ENCODE results near the gene ZNF217. TPM values are rescaled to one million over a fixed set of nuclear protein-coding genes. Genes with fewer than 3 reads are reported as not detected.

Gene ZNF217
- total RNA-seq, 1 experiment from 2014 or later, result 19.2 TPM

GRCh38 chr20:53583660-53584549, 9.7 kb downstream of the ZNF217 start:
- DNase-seq (ENCODE audit: low spot score), result peak; percentile 22

DNA sequence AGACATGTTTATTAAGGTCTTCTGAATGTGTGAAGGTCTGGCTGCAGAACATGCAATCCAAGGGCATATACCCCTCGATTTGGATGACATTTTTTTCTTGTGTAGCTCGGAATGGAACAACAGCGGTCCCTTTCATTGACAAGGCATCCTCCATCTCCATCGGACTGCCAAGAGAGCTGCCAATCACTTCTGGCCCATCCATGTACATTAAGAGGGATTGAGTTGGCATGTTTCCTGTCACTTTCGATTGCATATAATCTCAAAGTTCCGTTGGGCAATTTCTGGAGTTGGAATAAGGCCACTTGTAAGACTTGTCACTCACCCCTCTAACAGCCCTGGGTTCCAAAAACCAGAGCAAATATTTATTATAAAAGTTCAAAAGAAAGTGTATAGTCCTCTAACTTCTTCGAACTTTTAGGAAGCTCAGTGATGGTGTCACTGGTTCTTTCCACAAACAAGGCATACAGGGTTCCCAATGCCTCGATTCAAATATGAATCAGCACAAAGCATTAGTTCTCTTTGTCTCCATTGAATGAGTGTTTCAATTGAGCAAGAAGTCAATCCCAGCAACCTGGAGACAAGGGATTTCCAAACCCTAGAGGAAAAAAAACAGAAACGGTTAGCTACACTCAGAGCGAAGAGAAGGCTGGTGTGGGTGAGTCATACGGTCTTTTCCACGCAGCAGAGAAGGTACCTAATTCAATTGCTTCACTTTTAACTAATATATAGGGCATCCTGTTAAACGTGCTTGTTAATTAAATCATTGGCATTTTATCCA, 10.9 kb downstream of the ZNF217 start:
- DNase-seq (ENCODE audit: low spot score), result peak; percentile 30

GRCh38 chr20:53582251-53582570, 11.4 kb downstream of the ZNF217 start:
- DNase-seq (ENCODE audit: low spot score), result no peak

GRCh38 chr20:53581444-53582250, 12.0 kb downstream of the ZNF217 start:
- no peak for DNase-seq (ENCODE audit: low spot score)

GRCh38 chr20:53580376-53581111, 13.1 kb downstream of the ZNF217 start:
- DNase-seq (ENCODE audit: low spot score), result no peak

- peak; percentile 66 for DNase-seq (ENCODE audit: low spot score)
Observed at GRCh38 chr20:53579581-53580375, 13.9 kb downstream of the ZNF217 start.

GRCh38 chr20:53579266-53579580, 14.4 kb downstream of the ZNF217 start:
- peak; percentile 81 for DNase-seq (ENCODE audit: low spot score)

- peak; percentile 99 for DNase-seq (ENCODE audit: low spot score)
Observed at GRCh38 chr20:53578492-53579222, 15.0 kb downstream of the ZNF217 start.

DNA sequence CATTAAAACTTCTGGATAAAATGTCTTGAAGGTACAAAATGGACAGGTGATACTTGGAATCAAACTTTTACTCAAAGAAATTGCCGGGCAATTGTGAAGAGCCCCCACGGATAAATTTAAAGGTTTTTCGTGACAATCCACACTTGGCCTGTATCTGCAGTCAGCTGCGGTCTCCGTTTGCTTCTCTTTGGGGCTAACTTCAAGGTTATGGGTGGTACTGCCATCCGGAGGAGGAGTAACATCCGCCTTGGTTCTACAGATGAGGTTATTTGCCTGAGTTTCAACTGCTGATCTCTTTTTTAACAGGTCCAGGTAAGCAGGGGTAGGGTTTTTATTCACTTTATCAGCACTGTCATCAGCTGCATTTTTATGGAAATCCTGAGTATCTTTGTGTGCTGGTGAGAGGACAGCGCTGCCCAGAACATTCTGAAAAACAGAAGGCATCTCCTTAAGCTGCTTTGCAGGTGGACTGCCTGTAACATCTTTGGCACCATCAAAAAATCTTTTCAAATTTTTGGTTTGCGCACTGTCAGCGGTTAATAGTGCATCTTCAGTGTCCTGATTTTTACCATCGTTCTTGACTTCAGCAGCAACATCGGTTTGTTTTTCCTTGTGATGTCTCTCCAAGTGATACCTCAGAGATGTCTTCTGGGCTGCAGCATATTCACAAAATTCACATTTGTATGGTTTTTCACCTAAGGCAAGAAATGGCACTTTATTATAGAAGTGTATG, 16.9 kb downstream of the ZNF217 start:
- no peak for DNase-seq (ENCODE audit: low spot score)

DNA sequence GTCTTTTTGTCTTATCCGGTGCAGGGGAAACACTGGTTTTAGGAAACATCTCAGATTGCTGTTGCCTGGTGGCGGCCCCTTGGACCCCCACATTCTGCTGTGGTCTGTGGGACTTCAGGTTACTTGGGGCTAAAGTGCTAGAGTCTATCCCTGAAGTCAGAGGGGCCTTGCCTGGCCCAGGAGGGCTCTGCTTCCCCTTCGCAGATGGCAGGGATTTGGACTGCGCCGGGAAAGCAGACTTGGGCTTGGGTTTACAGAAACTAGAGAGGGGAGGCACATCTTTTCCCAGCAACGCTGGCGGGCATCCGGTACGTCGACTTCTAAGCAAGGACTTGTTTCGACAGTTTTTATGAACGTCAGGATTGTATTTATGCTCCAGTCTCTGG, 17.5 kb downstream of the ZNF217 start:
- DNase-seq (ENCODE audit: low spot score), result no peak

- no peak for DNase-seq (ENCODE audit: low spot score)
Observed at GRCh38 chr20:53575481-53576194, 18.0 kb downstream of the ZNF217 start.

- DNase-seq (ENCODE audit: low spot score), result no peak
Observed at GRCh38 chr20:53574819-53575218, 18.8 kb downstream of the ZNF217 start.

DNA sequence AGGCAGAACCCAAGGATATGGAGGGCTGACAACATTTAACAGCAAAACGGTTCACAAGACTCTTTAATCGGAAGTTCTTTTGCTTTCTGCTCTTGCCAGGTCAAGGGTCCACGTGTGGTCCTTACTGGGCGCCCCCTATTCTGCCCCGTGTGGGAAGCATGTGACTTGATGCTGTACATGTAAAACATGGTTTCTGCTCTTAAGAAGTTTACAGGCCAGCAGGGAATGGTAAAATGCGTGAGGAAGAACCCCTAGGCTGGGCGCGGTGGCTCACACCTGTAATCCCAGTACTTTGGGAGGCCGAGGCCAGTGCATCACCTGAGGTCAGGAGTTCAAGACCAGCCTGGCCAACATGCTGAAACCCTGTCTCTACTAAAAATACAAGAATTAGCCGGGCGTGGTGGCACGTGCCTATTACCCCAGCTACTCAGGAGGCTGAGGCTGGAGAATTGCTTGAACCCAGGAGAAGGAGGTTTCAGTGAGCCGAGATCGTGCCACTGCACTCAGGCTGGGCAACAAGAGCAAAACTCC, 19.3 kb downstream of the ZNF217 start:
- no peak for DNase-seq (ENCODE audit: low spot score)

GRCh38 chr20:53571555-53572286, 21.9 kb downstream of the ZNF217 start:
- no peak for DNase-seq (ENCODE audit: low spot score)

DNA sequence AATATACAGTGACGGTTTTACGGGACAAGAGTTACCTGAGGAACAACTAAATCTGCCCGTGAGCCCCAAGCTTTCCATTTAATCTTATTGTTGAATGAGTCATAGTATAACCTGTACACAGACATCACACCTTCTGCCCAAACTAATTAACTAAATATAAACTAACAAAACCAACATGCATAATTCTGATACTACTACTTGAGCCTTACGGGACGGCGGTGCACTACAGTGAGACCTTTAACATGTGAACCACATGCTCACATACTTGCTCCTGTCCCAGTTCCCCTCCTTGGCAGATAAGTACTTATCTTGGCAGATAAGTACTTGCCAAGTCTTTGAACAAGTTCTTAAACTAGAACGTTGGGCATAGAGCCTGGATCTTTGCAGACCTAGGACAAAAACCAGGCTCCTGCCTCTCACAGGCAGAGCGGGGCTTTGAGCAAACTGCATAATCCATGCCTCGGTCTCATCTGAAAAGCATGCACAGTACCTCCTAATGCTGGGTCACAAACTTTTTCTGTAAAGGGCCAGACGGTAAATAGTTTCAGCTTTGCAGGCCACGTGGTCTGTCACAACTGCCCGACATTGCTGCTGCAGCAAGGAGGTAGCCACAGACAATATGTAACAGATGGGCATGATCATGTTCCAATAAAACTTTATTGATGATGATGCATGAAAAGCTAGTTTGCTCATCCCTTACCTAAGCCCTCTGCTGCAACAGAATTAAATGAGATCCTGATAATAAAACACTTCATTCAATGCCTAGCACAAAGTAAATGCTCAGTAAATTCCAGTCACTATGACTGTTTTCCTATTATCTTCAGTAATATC, 23.0 kb downstream of the ZNF217 start:
- no peak for DNase-seq (ENCODE audit: low spot score)

DNA sequence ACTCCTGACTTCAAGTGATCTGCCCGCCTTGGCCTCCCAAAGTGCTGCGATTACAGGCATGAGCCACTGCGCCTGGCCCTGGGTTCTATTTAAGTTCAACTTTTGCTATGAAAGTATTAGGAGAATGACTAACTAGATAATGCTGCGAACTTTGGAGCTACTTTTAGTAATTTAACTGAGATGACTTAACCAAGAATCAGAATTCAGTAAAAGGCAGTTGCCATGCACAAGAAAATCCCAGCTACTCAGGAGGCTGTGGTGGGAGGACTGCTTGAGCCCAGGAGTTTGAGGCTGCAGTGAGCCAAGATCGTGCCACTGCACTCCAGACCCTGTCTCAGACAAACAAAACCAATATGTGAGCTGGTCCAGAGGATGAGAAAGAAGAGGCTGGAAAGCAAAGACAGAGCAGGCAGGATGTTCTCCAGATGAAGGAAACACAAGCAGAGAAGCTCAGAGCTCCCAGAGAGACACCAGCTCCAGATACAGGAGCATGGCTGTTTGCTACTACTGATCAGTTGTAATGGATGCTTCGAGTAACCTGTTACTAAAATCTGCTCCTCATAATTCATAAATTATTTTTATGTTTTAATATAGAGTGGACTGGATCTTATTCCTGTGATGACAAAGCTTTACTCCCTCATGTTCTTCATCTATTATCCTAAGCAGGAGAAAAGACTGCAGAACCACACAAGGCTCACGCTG, 23.9 kb downstream of the ZNF217 start:
- no peak for DNase-seq (ENCODE audit: low spot score)
